ENCODE data around the gene FSHR.
A peak's percentile ranks its signal among the peaks of the same experiment; 100 is the strongest.

- TF ChIP-seq CTCF (IDR thresholded peaks at IDR 0.05; ENCODE audit: low read depth, low read length, missing input control) = no peak
- TF ChIP-seq SP1 (IDR thresholded peaks at IDR 0.05) = peak; percentile 69
- peak; percentile 69 for TF ChIP-seq YY1 (IDR thresholded peaks at IDR 0.05)
- TF ChIP-seq TAF1 (conservative IDR thresholded peaks at IDR 0.05) = no peak
Observed at GRCh38 chr2:48952614-48953013, 201.7 kb downstream of the FSHR start.
